Liver (tissue), 3 donors: ENCODE data around the gene LECT2.

Experiments used
- EGR1 ChIP-seq, 2 donors: IDR thresholded peaks; 2 replicates each; pipeline ENCODE4 v1.6.1; 2016 to 2018; ENCODE audit warnings: antibody characterized with exemption in 2 of 2, low read depth in 2 of 2
- FOXA1 ChIP-seq: IDR thresholded peaks from 2 replicates; pipeline ENCODE4 v1.6.1; 2016; ENCODE audit warnings: antibody characterized with exemption
- GABPA ChIP-seq, 2 donors: IDR thresholded peaks in 1 of 2; conservative IDR thresholded peaks in 1 of 2; 2 replicates each; pipeline ENCODE4 v1.6.1; 2016; ENCODE audit warnings: antibody characterized with exemption in 2 of 2, mild to moderate bottlenecking in 1 of 2, moderate library complexity in 1 of 2
- JUND ChIP-seq, 2 donors: IDR thresholded peaks; 2 replicates each; pipeline ENCODE4 v1.6.1; 2016; ENCODE audit warnings: antibody characterized with exemption in 2 of 2
- NR2F2 ChIP-seq: IDR thresholded peaks from 2 replicates; pipeline ENCODE4 v1.6.1; 2016; ENCODE audit warnings: antibody characterized with exemption
- RAD21 ChIP-seq, 2 donors: IDR thresholded peaks; 2 replicates each; pipeline ENCODE4 v1.6.1; 2016; ENCODE audit warnings: antibody characterized with exemption in 2 of 2, mild to moderate bottlenecking in 2 of 2
- SP1 ChIP-seq: IDR thresholded peaks from 2 replicates; pipeline ENCODE4 v1.6.1; 2018; ENCODE audit warnings: antibody characterized with exemption, mild to moderate bottlenecking
- YY1 ChIP-seq: IDR thresholded peaks from 2 replicates; pipeline ENCODE4 v1.6.1; 2016; ENCODE audit warnings: antibody characterized with exemption, mild to moderate bottlenecking
- TF ChIP-seq, protein P1 (sequence below): fragments of 150-350 bp; IDR thresholded peaks from 2 replicates; pipeline ENCODE4 v1.5.1; 2017; ENCODE audit warnings: improper control_type of control experiment, low read depth, low read length; ENCODE audit not compliant: missing input control
- TF ChIP-seq, protein P2 (sequence below): IDR thresholded peaks from 2 replicates; pipeline ENCODE4 v1.6.1; 2016; ENCODE audit warnings: antibody characterized with exemption
- TF ChIP-seq, protein P3 (sequence below): IDR thresholded peaks from 2 replicates; pipeline ENCODE4 v1.6.1; 2016; ENCODE audit warnings: antibody characterized with exemption
- TF ChIP-seq, protein P4 (sequence below): IDR thresholded peaks from 2 replicates; pipeline ENCODE4 v1.6.1; 2016; ENCODE audit warnings: antibody characterized with exemption, mild to moderate bottlenecking
- TF ChIP-seq, protein P5 (sequence below): IDR thresholded peaks from 2 replicates; pipeline ENCODE4 v1.6.1; 2016; ENCODE audit warnings: antibody characterized with exemption
- donor health status: healthy.
- donor health status: healthy.

DNA sequence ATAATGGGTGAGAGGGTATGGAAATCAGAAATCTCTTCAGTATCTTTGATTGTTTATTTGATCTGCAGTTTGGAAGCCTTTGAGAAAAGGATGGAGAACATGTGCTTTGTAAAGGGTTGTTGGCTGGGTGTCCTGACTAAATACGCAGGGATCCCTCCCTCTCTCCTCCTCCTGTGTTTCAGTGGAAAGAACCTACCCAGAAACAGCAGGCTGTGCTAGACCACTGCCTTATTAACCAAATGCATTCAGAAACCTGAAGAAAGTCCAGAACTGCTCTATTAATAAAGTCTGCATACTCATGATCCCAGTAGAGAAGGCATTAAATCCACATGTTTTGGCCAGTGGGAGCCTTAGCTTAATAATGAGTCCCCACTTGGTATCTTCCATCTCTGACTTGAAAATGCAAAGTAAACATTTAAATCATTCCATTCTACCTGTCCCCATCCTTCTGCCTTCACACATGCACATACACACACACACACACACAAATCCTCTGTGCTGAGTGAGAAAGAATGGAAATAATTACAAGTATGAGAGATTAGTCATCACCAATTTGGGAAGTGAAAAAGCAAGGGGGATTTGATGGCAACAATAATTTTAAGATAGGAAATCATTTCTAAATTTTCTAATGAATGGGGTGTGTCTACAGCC, 10.0 kb upstream of the LECT2 start:
- TF ChIP-seq, protein P1, sequence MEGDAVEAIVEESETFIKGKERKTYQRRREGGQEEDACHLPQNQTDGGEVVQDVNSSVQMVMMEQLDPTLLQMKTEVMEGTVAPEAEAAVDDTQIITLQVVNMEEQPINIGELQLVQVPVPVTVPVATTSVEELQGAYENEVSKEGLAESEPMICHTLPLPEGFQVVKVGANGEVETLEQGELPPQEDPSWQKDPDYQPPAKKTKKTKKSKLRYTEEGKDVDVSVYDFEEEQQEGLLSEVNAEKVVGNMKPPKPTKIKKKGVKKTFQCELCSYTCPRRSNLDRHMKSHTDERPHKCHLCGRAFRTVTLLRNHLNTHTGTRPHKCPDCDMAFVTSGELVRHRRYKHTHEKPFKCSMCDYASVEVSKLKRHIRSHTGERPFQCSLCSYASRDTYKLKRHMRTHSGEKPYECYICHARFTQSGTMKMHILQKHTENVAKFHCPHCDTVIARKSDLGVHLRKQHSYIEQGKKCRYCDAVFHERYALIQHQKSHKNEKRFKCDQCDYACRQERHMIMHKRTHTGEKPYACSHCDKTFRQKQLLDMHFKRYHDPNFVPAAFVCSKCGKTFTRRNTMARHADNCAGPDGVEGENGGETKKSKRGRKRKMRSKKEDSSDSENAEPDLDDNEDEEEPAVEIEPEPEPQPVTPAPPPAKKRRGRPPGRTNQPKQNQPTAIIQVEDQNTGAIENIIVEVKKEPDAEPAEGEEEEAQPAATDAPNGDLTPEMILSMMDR = no peak
- TF ChIP-seq, protein P2, sequence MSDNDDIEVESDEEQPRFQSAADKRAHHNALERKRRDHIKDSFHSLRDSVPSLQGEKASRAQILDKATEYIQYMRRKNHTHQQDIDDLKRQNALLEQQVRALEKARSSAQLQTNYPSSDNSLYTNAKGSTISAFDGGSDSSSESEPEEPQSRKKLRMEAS = no peak
- TF ChIP-seq, protein P3, sequence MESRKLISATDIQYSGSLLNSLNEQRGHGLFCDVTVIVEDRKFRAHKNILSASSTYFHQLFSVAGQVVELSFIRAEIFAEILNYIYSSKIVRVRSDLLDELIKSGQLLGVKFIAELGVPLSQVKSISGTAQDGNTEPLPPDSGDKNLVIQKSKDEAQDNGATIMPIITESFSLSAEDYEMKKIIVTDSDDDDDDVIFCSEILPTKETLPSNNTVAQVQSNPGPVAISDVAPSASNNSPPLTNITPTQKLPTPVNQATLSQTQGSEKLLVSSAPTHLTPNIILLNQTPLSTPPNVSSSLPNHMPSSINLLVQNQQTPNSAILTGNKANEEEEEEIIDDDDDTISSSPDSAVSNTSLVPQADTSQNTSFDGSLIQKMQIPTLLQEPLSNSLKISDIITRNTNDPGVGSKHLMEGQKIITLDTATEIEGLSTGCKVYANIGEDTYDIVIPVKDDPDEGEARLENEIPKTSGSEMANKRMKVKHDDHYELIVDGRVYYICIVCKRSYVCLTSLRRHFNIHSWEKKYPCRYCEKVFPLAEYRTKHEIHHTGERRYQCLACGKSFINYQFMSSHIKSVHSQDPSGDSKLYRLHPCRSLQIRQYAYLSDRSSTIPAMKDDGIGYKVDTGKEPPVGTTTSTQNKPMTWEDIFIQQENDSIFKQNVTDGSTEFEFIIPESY = no peak
- TF ChIP-seq FOXA1 = no peak
- TF ChIP-seq YY1 = no peak
- no peak for TF ChIP-seq NR2F2
- TF ChIP-seq, protein P4, sequence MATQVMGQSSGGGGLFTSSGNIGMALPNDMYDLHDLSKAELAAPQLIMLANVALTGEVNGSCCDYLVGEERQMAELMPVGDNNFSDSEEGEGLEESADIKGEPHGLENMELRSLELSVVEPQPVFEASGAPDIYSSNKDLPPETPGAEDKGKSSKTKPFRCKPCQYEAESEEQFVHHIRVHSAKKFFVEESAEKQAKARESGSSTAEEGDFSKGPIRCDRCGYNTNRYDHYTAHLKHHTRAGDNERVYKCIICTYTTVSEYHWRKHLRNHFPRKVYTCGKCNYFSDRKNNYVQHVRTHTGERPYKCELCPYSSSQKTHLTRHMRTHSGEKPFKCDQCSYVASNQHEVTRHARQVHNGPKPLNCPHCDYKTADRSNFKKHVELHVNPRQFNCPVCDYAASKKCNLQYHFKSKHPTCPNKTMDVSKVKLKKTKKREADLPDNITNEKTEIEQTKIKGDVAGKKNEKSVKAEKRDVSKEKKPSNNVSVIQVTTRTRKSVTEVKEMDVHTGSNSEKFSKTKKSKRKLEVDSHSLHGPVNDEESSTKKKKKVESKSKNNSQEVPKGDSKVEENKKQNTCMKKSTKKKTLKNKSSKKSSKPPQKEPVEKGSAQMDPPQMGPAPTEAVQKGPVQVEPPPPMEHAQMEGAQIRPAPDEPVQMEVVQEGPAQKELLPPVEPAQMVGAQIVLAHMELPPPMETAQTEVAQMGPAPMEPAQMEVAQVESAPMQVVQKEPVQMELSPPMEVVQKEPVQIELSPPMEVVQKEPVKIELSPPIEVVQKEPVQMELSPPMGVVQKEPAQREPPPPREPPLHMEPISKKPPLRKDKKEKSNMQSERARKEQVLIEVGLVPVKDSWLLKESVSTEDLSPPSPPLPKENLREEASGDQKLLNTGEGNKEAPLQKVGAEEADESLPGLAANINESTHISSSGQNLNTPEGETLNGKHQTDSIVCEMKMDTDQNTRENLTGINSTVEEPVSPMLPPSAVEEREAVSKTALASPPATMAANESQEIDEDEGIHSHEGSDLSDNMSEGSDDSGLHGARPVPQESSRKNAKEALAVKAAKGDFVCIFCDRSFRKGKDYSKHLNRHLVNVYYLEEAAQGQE = no peak
- no peak for TF ChIP-seq GABPA (IDR thresholded peaks at IDR 0.05 in 1 of 2, conservative IDR thresholded peaks at IDR 0.05 in 1 of 2)
- no peak for TF ChIP-seq EGR1 (IDR thresholded peaks at IDR 0.05; ENCODE audit: low read depth in 2 of 2)
- no peak for TF ChIP-seq RAD21 (IDR thresholded peaks at IDR 0.05)
- TF ChIP-seq, protein P5, sequence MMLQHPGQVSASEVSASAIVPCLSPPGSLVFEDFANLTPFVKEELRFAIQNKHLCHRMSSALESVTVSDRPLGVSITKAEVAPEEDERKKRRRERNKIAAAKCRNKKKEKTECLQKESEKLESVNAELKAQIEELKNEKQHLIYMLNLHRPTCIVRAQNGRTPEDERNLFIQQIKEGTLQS = no peak
- no peak for TF ChIP-seq SP1
- no peak for TF ChIP-seq JUND (IDR thresholded peaks at IDR 0.05)
